GM21526 (cell line): ENCODE results near the gene DTNB.
"Not testable (repeated sequence)": the region's sequence is repeated elsewhere in the genome, so short reads cannot be mapped to it uniquely, and the experiment has no call there.

Source experiments
- ATAC-seq: cut with Tn5 transposase; IDR thresholded peaks from one replicate; pipeline ENCODE4 v1.9.1; 2021; ENCODE audit warnings: moderate library complexity; ENCODE audit not compliant: unreplicated experiment, low FRiP score

DTNB gene

GRCh38 chr2:25549571-25549970, 123.8 kb downstream of the DTNB start:
- not testable (repeated sequence) for ATAC-seq

- no peak for ATAC-seq
These were observed 124.8 kb downstream of the DTNB start for GRCh38 chr2:25548601-25549000.

DNA sequence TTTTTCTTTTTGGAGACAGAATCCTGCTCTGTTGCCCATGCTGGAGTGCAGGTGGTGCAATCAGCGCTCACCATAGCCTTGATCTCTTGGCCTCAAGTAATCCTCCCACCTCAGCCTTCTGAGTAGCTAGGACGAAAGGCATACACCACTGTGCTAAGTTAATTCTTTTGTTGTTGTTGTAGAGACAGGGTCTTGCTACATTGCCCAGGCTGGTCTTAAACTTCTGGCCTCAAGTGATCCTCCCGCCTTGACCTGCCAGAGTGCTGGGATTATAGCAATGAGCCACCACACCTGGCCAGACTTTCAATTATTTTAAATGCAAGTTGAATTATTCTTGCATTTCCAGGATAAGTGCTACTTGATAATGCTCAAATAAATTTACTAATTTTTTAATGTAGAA, 126.5 kb downstream of the DTNB start:
- no peak for ATAC-seq

DNA sequence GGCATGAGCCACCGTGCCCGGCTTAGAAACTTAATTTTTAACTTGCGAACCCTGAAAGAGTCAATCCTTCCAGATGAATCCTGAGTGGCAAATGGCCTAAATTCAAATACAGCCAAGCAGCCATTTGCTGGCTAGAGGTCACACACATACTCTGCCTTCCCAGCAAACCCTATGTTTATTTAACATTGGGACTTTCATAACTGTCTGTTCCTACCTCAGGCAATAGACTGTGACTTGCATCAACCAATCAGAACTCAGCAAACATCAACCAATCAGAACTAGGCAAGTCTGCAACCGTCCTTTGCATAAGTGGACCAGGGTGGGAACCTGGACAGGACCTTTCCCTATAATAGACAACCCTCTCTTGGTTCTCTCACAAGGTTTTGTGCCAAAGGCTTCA, 127.5 kb downstream of the DTNB start:
- ATAC-seq, result no peak

DNA sequence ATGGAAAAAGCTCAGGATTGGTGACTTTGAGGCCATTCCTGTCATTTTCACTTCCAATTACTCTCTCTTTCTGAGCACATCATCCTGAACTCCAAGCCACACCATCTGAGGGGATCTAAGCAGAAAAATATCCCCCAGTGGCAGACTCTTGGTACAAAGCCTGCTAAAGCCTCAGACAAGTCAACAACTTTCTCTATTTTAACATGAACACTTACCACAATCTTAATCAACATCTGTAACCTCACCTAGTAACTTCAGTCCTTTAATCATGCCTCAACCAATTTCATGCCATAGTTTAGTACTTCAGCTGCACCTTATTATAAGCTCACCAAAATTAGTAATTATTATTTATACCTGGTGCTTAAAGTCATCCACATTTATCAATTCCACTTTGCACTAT, 128.9 kb downstream of the DTNB start:
- ATAC-seq, result no peak

- no peak for ATAC-seq
These were observed 129.4 kb downstream of the DTNB start for GRCh38 chr2:25543939-25544338.

GRCh38 chr2:25541378-25541777, 132.0 kb downstream of the DTNB start:
- no peak for ATAC-seq

DNA sequence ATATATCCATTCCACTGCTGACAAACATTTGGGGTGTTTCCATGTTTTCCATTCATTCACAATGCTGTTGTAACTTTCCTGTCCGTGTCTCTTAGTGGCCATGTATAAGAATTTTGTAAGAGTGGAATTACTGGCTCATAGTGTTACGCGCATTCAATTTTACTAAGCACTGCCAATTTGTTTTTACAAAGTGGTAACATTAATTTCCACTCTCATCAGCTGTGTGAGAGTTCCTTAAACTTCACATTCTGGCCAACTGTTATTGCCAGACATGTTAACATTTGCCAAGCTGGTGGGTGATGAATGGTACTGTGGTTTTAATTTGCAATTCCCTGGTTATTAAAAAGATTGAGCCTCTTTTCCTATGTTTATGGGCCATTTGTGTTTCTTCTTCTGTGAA, 134.2 kb downstream of the DTNB start:
- ATAC-seq, result no peak

DNA sequence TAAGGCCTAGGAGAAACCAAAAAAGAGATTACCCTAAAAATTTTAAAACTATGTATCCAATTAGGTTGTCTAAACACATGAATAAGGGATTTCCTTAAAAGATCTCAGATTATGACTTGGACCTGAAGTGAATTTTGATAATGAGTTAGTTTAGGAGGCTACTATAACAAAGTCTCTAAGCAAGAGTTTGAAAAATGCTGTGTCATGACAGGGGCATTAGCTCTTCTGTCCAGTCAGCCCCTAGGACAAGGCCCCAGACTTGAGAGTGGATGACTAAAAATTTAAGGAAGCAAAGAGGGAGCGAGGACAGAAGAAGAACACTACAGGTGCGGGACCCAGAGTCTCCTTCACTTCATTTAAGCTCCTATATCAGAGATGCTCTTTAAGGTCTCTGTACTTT, 135.9 kb downstream of the DTNB start:
- no peak for ATAC-seq

GRCh38 chr2:25535411-25536289, 137.7 kb downstream of the DTNB start:
- ATAC-seq, result not testable (repeated sequence)

- not testable (repeated sequence) for ATAC-seq
These were observed 138.4 kb downstream of the DTNB start for GRCh38 chr2:25534937-25535336.

- ATAC-seq, result no peak
These were observed 138.9 kb downstream of the DTNB start for GRCh38 chr2:25534455-25534854.

DNA sequence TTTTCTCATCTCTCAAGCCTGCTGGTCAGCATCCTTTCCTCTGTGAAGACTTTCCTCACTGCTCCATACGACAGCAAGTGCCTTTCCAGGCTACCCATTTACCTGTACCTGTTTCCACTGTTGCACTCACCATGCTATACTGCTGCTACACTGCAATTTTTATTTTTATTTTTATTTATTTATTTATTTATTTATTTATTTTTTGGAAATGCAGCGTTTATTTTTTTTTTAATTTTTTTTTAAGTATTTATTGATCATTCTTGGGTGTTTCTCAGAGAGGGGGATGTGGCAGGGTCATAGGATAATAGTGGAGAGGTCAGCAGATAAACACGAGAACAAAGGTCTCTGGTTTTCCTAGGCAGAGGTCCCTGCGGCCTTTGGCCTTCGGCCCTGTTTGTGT, 139.6 kb downstream of the DTNB start:
- not testable (repeated sequence) for ATAC-seq

GRCh38 chr2:25532521-25532920, 140.9 kb downstream of the DTNB start:
- ATAC-seq, result no peak

DNA sequence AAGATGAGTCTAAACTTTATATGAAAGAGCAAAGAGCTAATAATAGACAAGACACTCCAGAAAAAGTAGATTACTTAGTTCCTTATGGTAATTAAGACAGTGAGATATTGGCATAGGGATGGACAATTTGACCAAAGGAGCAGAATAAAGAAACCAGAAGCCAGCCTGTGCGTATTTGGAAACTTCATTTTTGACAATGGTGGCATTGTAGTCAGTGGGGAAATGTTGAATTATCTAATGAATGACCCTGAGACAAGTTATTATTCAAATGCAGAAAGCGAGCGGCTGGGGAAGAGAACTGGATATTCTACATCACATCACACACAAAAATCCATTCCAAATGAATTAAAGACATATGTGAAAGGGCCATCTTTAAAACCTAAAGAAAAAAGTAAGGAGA, 144.3 kb downstream of the DTNB start:
- ATAC-seq, result no peak

DNA sequence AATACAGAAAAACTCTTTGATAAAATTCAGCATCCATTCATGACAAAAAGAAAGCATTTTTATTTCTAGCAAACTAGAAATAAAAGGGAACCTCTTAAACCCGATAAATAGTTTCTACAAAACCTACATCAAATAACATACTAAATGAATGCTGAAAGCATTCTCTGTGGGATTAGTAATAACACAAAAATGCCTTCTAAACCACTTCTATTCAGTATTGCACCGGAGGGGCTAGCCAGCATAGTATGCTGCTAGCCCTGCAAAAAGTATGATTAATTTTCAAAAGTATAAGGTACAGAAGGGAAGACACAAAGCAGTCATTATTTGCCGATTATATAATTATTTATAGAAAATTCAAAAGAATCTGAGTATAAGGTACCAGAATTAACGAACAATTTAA, 145.2 kb downstream of the DTNB start:
- no peak for ATAC-seq

- ATAC-seq, result no peak
These were observed 148.9 kb downstream of the DTNB start for GRCh38 chr2:25524507-25524906.

DNA sequence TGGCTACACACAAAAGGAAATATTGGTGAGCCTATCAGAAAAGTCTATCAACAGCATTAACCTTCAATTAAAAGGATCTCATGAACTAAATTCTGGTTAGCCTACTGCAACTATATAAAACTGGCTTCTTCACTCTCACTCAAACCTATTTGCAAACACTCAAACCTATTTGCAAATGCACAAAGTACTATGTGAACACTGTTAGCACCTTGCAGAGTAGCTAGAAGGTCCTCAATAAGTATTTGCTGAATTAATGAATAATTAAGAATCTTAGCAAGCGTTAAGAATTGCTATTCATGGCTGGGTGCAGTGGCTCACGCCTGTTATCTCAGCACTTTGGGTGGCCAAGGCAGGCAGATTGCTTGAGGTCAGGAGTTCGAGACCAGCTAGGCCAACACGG, 150.3 kb downstream of the DTNB start:
- no peak for ATAC-seq

GRCh38 chr2:25521665-25522387, 151.6 kb downstream of the DTNB start:
- peak; percentile 66 for ATAC-seq

GRCh38 chr2:25521126-25521525, 152.3 kb downstream of the DTNB start:
- ATAC-seq, result no peak

DNA sequence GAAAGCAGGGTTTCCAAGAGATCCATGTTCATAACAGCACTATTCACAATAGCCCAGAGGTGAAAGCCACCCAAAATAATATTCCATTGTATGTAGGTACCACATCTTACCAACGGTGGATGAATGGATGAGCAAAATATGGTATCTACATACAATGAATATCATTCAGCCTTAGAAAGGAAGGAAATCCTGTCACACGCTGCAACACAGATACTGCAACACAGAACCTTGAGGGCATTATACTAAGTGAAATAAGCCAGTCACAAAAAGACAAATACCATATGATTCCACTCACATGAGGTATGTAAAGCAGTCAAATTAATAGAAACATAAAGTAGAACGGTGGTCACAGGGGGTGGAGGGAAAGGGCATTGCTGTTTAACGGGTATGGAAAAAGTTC, 155.7 kb downstream of the DTNB start:
- ATAC-seq, result no peak
